Smooth muscle cell (in vitro differentiated cells): Measurements from ENCODE around the gene DGKA. TPM values are rescaled to one million over a fixed set of nuclear protein-coding genes. Genes with fewer than 3 reads are reported as not detected.

Experiments
- DNase-seq: peaks from one replicate; lab custom pipeline; 2025; ENCODE audit not compliant: unreplicated experiment; lab: John Stamatoyannopoulos, UW
- H2AFZ ChIP-seq: fragments of 200-600 bp; sonication (generic); 2 replicates; pipeline ENCODE4 v1.6.0; 2016; ENCODE audit warnings: antibody characterized with exemption, low read depth, mild to moderate bottlenecking
- H3F3A ChIP-seq: fragments of 200-600 bp; sonication (generic); 2 replicates; pipeline ENCODE4 v1.6.0; 2017; ENCODE audit warnings: antibody characterized with exemption, low read depth
- H3K27ac ChIP-seq: fragments of 200-600 bp; sonication (generic); 2 replicates; pipeline ENCODE4 v1.5.1; 2016; ENCODE audit warnings: low read depth, mild to moderate bottlenecking
- H3K27me3 ChIP-seq: fragments of 200-600 bp; sonication (generic); 2 replicates; pipeline ENCODE4 v1.6.1; 2016; ENCODE audit warnings: low read depth, mild to moderate bottlenecking
- H3K36me3 ChIP-seq: fragments of 200-600 bp; sonication (generic); 2 replicates; pipeline ENCODE4 v1.5.1; 2016; ENCODE audit warnings: low read depth
- H3K4me1 ChIP-seq: fragments of 200-600 bp; sonication (generic); 2 replicates; pipeline ENCODE4 v1.5.1; 2016; ENCODE audit warnings: low read depth
- H3K4me2 ChIP-seq: fragments of 200-600 bp; sonication (generic); 2 replicates; pipeline ENCODE4 v1.6.0; 2016; ENCODE audit warnings: mild to moderate bottlenecking
- H3K4me3 ChIP-seq: fragments of 200-600 bp; sonication (generic); 2 replicates; pipeline ENCODE4 v1.5.1; 2016; ENCODE audit warnings: mild to moderate bottlenecking
- H3K79me2 ChIP-seq: fragments of 200-600 bp; sonication (generic); 2 replicates; pipeline ENCODE4 v1.6.0; 2016; ENCODE audit warnings: low read depth, mild to moderate bottlenecking
- H3K9ac ChIP-seq: fragments of 200-600 bp; sonication (generic); 2 replicates; pipeline ENCODE4 v1.6.0; 2016; ENCODE audit warnings: low read depth
- H3K9me3 ChIP-seq: fragments of 200-600 bp; sonication (generic); replicated peaks from 2 replicates; pipeline ENCODE4 v1.5.1; 2016; ENCODE audit warnings: low read depth
- H4K20me1 ChIP-seq: fragments of 200-600 bp; sonication (generic); 2 replicates; pipeline ENCODE4 v1.6.0; 2016; ENCODE audit warnings: low read depth
- CTCF ChIP-seq: fragments of 200-600 bp; sonication (generic); IDR thresholded peaks from 2 replicates; pipeline ENCODE4 v1.5.1; 2017; ENCODE audit warnings: borderline replicate concordance, mild to moderate bottlenecking, antibody characterized with exemption; ENCODE audit not compliant: insufficient read depth, poor library complexity, severe bottlenecking
- WGBS: methylation state at CpG from one replicate; pipeline ENCODE4 v1.1.7; 2016; ENCODE audit warnings: low lambda C conversion rate; 5-methylcytosine and 5-hydroxymethylcytosine counted together
- polyA plus RNA-seq: library from polyadenylated mRNA; unstranded; fragments of >200 nt; fragmentation: Nextera tagmentation; extraction: Ambion mirVana; gene quantifications from 2 replicates; pipeline ENCODE4 v1.2.1, GENCODE V29; 2016
- total RNA-seq: library from RNA; depleted of rRNA; stranded (reverse); fragments of >200 nt; gene quantifications from 2 replicates; pipeline ENCODE4 v1.2.3, GENCODE V29; 2014

DGKA gene
- total and polyA plus RNA-seq, 2 experiments from 2014 or later, result 66.3 to 87.1 TPM

DNA sequence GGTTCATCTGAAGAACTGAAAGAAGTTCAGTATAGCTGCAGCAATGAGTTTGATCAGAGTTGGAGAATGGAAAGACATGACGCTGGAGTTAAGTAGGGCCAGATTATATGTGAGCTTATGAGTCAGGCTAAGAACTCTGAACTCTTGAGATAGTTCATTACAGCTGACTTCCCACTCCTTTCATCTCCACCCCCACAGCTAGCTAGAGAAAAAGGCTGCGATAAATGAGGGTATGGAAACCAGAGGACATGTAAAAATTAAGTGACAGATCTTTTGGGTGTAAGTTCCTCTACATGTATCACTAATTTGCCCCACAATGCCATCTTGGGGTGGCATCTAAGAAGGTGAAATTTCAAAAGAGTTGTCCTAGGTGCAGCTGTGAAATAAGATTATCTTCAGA lies 31.9 kb upstream of the DGKA start:
- no peaks in the 10 kb centered on the region for H3K79me2 ChIP-seq
- peak overlapping the region; percentile 75 for H3K27ac ChIP-seq
- 17% methylated on average over 2 of the region's 2 CpGs for WGBS
- TF ChIP-seq CTCF, result no peak
- H3K4me1 ChIP-seq, result no peaks in the 10 kb centered on the region
- H3K36me3 ChIP-seq, result no peaks in the 10 kb centered on the region
- no peak overlapping the region for H3K4me3 ChIP-seq
- no peaks in the 10 kb centered on the region for H4K20me1 ChIP-seq
- H2AFZ ChIP-seq, result no peak overlapping the region
- peak overlapping the region; percentile 50 for H3K4me2 ChIP-seq
- DNase-seq, result no peak
- no peaks in the 10 kb centered on the region for H3K9me3 ChIP-seq
- H3F3A ChIP-seq, result no peaks in the 10 kb centered on the region
- no peaks in the 10 kb centered on the region for H3K27me3 ChIP-seq
- no peak overlapping the region for H3K9ac ChIP-seq

- H3K4me1 ChIP-seq, result no peaks in the 10 kb centered on the region
- no peak overlapping the region for H2AFZ ChIP-seq
- DNase-seq, result no peak
These were observed 29.0 kb upstream of the DGKA start for GRCh38 chr12:55901881-55902490.

DNA sequence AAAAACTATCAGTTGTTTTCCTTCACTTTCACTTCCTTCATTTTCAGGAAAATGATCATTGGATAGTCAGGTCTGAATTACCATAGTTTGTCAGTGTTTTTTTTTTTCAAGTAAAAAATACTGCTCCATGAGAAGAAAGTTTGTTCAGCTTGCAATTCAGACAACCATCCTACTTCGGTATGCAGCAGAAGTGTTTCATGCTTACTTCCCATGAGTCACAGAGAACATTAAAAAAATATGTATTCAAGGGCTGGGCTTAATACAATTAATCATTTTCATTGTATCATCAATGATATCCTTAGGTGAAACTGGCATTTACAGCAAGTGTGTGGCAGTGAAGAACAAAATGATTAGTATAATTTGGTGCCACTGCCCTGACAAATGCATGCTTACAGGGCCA lies 24.9 kb upstream of the DGKA start:
- peaks cover 9% of the 10 kb centered on the region for H3K4me1 ChIP-seq
- no peak overlapping the region for H3K4me3 ChIP-seq
- H3K27me3 ChIP-seq, result no peaks in the 10 kb centered on the region
- H3K9me3 ChIP-seq, result no peaks in the 10 kb centered on the region
- DNase-seq, result no peak
- 77% methylated on average over 1 of the region's 1 CpG for WGBS
- H2AFZ ChIP-seq, result no peak overlapping the region
- H3K4me2 ChIP-seq, result no peak overlapping the region
- H3K79me2 ChIP-seq, result peaks cover 28% of the 10 kb centered on the region
- no peaks in the 10 kb centered on the region for H3F3A ChIP-seq
- no peak for TF ChIP-seq CTCF
- no peaks in the 10 kb centered on the region for H3K36me3 ChIP-seq
- peaks cover 8% of the 10 kb centered on the region for H4K20me1 ChIP-seq
- H3K27ac ChIP-seq, result no peak overlapping the region
- no peak overlapping the region for H3K9ac ChIP-seq

More at GRCh38 chr12:55901881-55902490, 29.0 kb upstream of the DGKA start:
- H3K36me3 ChIP-seq, result no peaks in the 10 kb centered on the region
- no peaks in the 10 kb centered on the region for H3K27me3 ChIP-seq
- H3K27ac ChIP-seq, result no peak overlapping the region
- no peaks in the 10 kb centered on the region for H3F3A ChIP-seq
- 97% methylated on average over 7 of the region's 7 CpGs for WGBS
- H3K4me3 ChIP-seq, result no peak overlapping the region
- H3K79me2 ChIP-seq, result peaks cover 7% of the 10 kb centered on the region
- no peaks in the 10 kb centered on the region for H4K20me1 ChIP-seq
- no peak for TF ChIP-seq CTCF
- no peak overlapping the region for H3K9ac ChIP-seq
- H3K4me2 ChIP-seq, result no peak overlapping the region
- H3K9me3 ChIP-seq, result no peaks in the 10 kb centered on the region
